Stimulated activated CD4-positive, alpha-beta T cell treated with anti-CD3 and anti-CD28 coated beads, TNF-alpha, amount 100 ng/mL, for 48 hours (primary cell): ENCODE results near the gene GPR132.

Experiments used
- DNase-seq, 3 donors: peaks; one replicate each; pipeline ENCODE4 v3.0.0-alpha.2; 2020; ENCODE audit warnings: low read depth in 3 of 3

GPR132 gene

DNA sequence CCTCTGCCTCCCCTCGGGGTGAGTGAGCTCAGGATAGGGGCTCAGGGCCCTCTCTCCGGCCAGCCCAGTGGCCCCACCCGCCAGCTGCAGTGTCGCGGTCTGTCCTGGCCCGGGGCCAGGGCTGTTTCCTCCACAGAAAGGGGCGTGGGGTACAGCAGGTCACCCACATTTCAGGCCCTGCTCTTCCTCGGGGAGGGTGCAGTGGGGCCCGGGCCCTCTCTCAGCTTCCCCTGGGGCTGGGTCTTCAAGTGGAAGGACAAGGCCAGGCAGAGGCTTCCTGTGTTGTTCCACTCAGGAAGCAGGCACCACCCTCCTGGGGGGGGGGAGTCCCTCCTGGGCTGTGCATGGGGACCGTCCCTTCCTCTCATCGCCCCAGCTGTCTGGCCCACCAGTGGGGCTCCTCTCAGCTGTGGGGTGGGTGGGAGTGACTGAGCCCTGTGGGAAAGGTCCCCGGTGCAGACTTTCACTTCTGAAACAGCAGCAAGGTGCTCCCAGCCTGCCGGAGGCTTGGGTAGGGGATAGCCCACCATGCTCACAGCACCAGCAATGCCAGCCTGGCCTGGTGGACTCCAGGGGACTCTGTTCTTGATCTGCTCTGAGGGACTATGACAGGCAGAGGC lies 3.7 kb downstream of the GPR132 start:
- DNase-seq, result peak in 1 of 3 donors; percentile 60

DNA sequence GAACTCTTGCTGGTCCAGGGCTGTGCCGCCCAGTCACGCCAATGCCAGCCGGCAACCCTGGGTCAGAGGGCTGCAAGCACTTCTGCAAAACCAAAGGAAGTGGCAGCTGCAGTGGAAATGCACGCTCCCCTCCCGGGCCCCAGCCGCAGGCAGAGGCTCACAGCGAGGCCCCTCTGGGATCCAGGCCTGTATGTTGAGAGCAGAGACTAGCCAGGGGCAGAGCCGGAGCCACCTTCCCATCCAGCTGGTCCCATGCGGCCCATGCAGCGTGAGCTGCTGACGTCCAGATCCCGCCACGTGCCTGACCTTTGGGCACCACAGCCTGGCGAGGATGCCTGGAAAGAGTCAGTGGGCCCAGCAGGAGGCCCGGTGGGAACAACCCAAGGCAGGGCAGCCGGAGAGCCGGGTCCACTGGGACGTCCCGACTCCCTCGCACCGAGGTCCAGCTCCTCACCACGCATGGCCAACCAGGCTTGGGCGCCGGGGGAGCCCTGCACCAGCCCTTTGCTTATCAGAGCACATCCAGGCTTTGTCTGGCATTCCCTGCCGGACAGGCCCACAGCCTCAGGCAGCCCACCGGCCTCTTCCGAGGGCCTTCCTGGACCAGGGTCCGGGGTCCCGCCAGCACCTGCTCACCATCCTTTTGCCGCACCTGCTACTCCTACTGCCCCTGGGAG lies 4.3 kb downstream of the GPR132 start:
- no peak for DNase-seq

- no peak for DNase-seq
Observed at GRCh38 chr14:105059925-105060565, 5.2 kb downstream of the GPR132 start.

DNA sequence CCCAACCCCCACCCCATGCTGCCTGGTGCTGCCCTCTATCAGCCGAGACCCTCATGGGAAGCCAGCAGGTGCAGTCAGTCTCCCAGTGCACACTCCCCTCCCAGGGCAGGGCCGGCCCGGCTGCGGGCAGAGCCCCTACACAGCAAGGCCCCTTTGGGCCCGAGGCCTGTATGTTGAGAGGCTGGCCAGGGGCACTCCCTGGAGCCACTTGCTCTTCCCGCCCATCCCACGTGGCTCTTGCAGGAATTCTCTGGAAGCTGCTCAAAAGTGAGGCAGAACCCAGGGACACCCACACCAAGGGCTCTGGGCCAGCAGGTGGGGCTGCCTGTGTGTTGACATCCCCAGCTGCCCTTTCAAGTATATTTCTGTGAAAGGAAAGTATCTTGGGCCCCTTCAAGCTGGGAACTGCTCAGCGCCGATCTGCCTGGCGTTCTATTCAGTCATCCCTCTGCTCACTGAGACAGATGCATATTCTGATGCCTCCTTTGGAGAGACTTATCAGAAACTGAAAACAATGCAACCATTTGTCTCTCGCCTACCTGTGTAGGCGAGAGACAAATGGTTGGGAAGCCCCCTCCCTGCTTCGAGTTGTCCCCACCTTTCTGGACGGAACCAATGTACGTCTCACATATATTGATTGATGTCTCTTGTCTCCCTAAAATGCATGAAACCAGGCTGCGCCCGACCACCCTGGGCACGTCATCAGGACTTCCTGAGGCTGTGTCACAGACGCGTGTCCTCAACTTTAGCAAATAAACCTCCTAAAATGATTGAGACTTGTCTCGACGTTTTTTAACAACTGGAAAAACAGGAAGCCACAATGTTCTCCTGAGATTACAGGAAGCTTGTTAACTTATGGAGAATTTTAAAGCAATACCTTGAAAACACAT lies 6.0 kb downstream of the GPR132 start:
- no peak for DNase-seq

GRCh38 chr14:105058521-105059034 lies 6.7 kb downstream of the GPR132 start:
- DNase-seq, result no peak

DNA sequence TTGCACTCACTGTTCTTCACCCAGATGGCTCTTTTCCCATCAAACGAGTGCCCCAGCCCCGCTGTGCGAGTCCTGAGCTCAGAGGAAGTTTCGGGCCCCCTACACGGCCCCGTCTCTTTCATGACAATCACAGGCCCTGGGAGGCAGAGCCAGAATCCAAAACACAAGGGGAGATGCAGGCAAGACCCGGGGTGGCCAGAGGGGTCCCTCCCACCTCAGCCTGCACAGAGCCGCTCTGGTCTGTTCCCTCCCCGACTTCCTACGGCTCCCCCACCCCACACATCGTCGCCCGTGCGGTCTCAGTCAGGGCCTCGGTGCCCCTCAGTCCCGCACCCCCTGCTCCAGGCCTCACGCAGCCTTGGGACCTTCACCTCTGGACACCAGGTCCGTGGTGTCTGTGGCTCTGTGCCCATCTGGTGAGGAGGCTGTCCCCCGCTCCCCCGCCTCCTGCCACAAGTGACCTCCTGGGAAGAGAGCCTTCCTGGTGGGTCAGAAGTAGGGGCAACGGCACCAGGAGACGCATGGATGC lies 8.9 kb downstream of the GPR132 start:
- no peak for DNase-seq

- DNase-seq, result no peak
Observed at GRCh38 chr14:105055736-105056302, 9.4 kb downstream of the GPR132 start.

- no peak for DNase-seq
Observed at GRCh38 chr14:105055334-105055733, 9.9 kb downstream of the GPR132 start.

DNA sequence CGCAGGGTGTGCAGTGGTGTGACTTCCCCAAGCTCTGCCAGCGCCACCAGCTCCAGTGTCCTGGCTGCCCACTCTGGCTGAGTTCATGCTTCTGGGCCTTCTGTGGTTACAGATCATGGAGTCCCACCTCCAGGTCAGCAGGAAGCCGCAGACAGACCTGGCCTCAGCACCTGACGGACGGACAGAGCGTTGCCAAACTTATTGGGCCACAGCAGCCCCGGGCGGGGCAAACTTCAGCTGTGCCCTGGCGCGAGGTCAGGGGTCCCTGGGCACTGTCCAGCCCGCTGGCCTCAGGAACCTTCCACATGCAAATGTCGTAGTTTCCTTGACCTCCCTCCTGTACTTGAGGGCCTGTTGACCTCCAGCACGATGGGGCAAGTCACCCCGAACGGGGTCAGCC lies 11.2 kb downstream of the GPR132 start:
- no peak for DNase-seq

GRCh38 chr14:105053421-105053820 lies 11.8 kb downstream of the GPR132 start:
- no peak for DNase-seq

DNA sequence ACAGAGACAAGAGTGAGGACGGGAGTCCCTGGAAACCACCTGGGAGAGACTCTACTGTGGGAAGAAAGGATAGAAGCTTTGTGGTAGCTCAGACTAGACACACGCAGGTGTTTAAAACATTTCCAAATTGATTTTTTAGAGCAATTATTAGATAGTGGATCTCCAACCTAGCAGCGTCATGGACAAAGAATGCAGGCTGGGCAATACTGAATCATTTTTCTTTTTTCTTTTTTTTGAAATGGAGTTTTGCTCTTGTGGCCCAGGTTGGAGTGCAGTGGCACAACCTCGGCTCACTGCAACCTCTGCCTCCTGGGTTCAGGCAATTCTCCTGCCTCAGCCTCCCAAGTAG lies 13.1 kb downstream of the GPR132 start:
- DNase-seq, result no peak

GRCh38 chr14:105051182-105052109 lies 13.8 kb downstream of the GPR132 start:
- no peak for DNase-seq

DNA sequence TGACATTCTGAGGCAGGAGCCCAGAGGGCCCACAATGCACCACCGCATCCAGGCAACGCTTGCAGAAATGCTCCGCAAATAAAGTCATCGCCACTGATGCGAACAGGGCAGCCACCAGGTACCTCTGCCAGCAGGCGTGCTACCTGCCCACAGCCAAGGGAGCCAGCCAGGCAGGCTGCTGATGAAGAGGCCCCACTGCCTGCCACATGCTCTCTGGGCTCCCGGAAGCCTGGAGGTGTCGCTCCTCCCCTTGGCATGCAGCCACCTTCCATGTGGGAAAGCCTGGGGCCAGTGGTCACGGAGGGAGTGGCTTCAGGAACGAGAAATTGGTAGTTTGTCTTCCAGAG lies 14.7 kb downstream of the GPR132 start:
- DNase-seq, result no peak

DNA sequence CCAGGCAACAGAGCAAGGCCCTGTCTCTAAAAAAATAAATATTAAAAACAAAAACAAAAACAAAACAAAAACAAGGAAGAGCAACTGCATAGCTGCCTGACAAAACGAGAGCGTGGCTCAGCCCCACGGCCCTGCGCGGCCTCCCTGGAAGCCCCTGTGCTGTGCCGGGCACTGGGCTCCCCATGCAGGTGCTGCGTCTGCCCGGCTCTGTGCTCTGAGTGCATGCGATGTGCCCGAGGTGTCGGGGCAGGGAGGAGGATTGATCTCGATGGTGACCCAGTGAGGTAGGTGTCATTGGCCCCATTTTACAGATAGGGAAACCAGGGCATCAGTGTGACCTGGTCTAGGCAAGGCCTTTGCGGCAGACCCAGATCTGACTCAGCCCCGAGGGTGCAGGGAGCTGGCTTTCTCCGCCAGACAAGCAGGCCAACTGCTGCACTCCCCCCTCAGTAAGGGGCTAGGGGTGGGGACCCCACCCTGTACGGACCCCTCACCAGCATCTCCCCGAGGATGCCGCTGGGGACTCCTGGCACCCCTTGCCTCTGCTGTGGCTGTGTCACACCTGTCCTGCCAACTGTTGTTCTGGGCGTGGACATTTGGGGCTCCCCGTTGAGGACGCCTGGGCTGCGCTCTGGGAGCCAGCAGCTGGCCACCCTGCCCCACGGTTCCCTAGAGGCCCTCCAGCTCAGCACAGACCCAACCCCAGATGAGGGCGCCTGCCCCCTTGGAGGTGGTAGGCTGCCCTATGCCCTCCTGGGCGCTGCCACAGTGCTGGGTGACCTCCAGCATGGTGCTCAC lies 15.3 kb downstream of the GPR132 start:
- no peak for DNase-seq

- DNase-seq, result no peak
Observed at GRCh38 chr14:105047283-105048016, 17.8 kb downstream of the GPR132 start.

DNA sequence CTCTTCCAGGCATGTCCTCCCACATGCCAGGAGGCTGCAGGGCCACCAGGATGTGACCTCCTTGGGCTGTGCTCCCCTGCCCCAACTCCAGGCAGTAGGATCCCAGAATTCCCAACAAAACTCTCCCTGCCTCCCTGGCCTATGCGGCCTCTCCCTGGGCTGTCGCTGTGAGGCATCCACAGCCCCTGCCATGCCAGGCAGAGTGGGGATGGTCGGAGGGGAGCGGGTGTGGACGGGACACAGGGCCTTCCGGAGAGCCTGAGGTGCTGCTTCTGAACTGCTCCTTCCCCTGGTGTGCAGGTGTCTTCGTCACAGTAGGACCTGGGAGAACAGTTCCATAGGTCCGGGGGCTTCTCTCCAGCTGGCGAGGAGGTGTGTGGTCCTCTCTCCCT lies 18.3 kb downstream of the GPR132 start:
- no peak for DNase-seq

DNA sequence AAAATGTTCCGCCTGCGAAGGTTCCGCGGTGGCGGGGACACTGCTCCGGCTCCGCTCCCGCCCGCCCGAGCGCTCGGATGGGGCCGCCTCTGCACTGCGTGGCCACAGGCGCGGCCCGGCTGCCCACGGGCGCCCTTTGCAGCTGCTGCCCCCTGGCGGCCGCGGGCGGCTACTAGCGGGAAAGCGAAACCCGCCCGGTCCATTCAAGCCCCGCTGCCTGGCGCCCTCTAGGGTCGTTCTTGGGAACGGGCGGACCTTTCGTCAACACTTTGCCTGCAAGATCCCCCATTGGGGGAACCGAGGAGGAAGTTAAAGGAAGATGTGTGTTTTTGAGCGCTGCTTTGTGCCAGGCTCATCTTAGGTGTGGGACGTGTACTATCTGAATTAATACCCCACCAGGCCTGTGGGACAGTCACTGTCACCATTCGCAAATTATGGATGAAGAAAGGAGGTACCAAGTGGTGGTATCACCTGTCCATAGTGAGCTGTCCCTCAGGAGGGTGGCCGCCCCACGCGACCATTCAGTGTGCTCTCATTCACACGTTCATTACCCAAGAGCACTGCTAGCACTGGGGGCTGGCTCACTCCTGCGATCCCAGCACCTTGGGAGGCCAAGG lies 19.4 kb downstream of the GPR132 start:
- DNase-seq, result peak; percentile 83 to 94 (median 91)

- DNase-seq, result no peak
Observed at GRCh38 chr14:105043641-105044040, 21.6 kb downstream of the GPR132 start.

GRCh38 chr14:105042813-105043212 lies 22.4 kb downstream of the GPR132 start:
- no peak for DNase-seq
